Loucy (cell line): ENCODE data around the gene STIM1.

ENCODE experiments used
- H2AFZ ChIP-seq: fragments of 200-600 bp; sonication (generic); 2 replicates; pipeline ENCODE4 v1.6.0; 2016; ENCODE audit warnings: antibody characterized with exemption, mild to moderate bottlenecking, low read length, moderate library complexity
- H3F3A ChIP-seq: fragments of 200-600 bp; 2 replicates; pipeline ENCODE4 v1.6.0; 2016; ENCODE audit warnings: antibody characterized with exemption, low read depth, mild to moderate bottlenecking
- H3K27me3 ChIP-seq: fragments of 200-600 bp; sonication (generic); 2 replicates; pipeline ENCODE4 v1.6.1; 2014; ENCODE audit warnings: low read length, mild to moderate bottlenecking; ENCODE audit not compliant: insufficient read depth, poor library complexity, severe bottlenecking
- H3K36me3 ChIP-seq: fragments of 200-600 bp; sonication (generic); 2 replicates; pipeline ENCODE4 v1.6.1; 2016; ENCODE audit warnings: low read length; ENCODE audit not compliant: insufficient read depth
- H3K4me1 ChIP-seq: fragments of 200-600 bp; sonication (generic); 2 replicates; pipeline ENCODE4 v1.5.1; 2014; ENCODE audit warnings: low read length, mild to moderate bottlenecking; ENCODE audit not compliant: insufficient read depth, poor library complexity, severe bottlenecking
- H3K4me2 ChIP-seq: fragments of 200-600 bp; sonication (generic); 2 replicates; pipeline ENCODE4 v1.6.0; 2014; ENCODE audit warnings: antibody characterized with exemption, low read length, low read depth, mild to moderate bottlenecking; ENCODE audit not compliant: poor library complexity, severe bottlenecking
- H3K4me3 ChIP-seq: fragments of 200-600 bp; sonication (generic); 2 replicates; pipeline ENCODE4 v1.5.1; 2014; ENCODE audit warnings: low read length, mild to moderate bottlenecking, mixed read lengths; ENCODE audit not compliant: poor library complexity, severe bottlenecking
- H3K79me2 ChIP-seq: fragments of 200-600 bp; sonication (generic); 2 replicates; pipeline ENCODE4 v1.6.1; 2014; ENCODE audit warnings: low read length; ENCODE audit not compliant: insufficient read depth
- H3K9ac ChIP-seq: fragments of 200-600 bp; sonication (generic); 2 replicates; pipeline ENCODE4 v1.6.0; 2014; ENCODE audit warnings: mild to moderate bottlenecking, low read depth, low read length, moderate library complexity; ENCODE audit not compliant: poor library complexity, severe bottlenecking
- H3K9me2 ChIP-seq: fragments of 200-600 bp; sonication (generic); replicated peaks from 2 replicates; pipeline ENCODE4 v1.6.1; 2016; ENCODE audit warnings: low read depth, low read length, mixed read lengths
- H3K9me3 ChIP-seq: fragments of 200-600 bp; sonication (generic); 2 replicates; pipeline ENCODE4 v1.6.1; 2014; ENCODE audit warnings: mild to moderate bottlenecking, antibody characterized with exemption, low read length, low read depth; ENCODE audit not compliant: insufficient read depth
- H4K20me1 ChIP-seq: fragments of 200-600 bp; sonication (generic); 2 replicates; pipeline ENCODE4 v1.6.0; 2014; ENCODE audit warnings: antibody characterized with exemption, low read length, mild to moderate bottlenecking; ENCODE audit not compliant: insufficient read depth, poor library complexity, severe bottlenecking
- EZH2phosphoT487 ChIP-seq: fragments of 200-600 bp; IDR thresholded peaks from 2 replicates; pipeline ENCODE4 v1.6.1; 2018; ENCODE audit warnings: antibody characterized with exemption, mild to moderate bottlenecking, moderate library complexity, borderline replicate concordance
- TF ChIP-seq, protein P1 (sequence below): fragments of 200-600 bp; sonication (generic); conservative IDR thresholded peaks from 2 replicates; pipeline ENCODE4 v1.5.1; 2014; ENCODE audit warnings: mild to moderate bottlenecking, antibody characterized with exemption, low read length

STIM1 gene

DNA sequence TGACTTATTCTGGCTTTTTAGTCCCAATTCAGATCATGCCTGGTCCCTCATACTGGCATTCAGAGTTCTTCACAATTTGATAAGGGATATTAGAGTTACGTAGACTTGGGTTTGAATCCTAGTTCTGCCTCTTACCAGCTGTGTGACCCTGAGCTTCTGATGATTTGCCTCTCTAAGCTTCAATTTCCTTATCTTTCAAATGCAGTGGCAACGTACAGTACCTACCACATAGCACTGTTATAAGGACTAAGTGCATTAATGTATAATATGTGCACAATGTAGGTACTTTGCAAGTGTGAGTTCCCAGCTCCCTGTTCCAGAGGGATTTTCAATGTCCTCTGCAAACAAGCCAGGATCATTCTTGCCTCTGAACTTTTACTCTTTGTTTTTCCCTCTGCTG lies 22.0 kb upstream of the STIM1 start:
- Histone ChIP-seq H3K9ac (peak overlapping the region; percentile 92), H2AFZ (no peak overlapping the region), H3K27me3 (no peaks in the 10 kb centered on the region), H3K4me1 (peaks cover 76% of the 10 kb centered on the region), H3K9me2 (no peaks in the 10 kb centered on the region), H3K9me3 (no peaks in the 10 kb centered on the region), H3K79me2 (peaks cover 96% of the 10 kb centered on the region), H4K20me1 (peaks cover 76% of the 10 kb centered on the region), H3K36me3 (peaks cover 10% of the 10 kb centered on the region; the same call in 1 of the 2 replicates), H3F3A (no peaks in the 10 kb centered on the region), H3K4me2 (peak overlapping the region; percentile 92), H3K4me3 (peak overlapping the region; percentile 88)
- TF ChIP-seq EZH2phosphoT487 = no peak
- TF ChIP-seq, protein P1, sequence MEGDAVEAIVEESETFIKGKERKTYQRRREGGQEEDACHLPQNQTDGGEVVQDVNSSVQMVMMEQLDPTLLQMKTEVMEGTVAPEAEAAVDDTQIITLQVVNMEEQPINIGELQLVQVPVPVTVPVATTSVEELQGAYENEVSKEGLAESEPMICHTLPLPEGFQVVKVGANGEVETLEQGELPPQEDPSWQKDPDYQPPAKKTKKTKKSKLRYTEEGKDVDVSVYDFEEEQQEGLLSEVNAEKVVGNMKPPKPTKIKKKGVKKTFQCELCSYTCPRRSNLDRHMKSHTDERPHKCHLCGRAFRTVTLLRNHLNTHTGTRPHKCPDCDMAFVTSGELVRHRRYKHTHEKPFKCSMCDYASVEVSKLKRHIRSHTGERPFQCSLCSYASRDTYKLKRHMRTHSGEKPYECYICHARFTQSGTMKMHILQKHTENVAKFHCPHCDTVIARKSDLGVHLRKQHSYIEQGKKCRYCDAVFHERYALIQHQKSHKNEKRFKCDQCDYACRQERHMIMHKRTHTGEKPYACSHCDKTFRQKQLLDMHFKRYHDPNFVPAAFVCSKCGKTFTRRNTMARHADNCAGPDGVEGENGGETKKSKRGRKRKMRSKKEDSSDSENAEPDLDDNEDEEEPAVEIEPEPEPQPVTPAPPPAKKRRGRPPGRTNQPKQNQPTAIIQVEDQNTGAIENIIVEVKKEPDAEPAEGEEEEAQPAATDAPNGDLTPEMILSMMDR = no peak

DNA sequence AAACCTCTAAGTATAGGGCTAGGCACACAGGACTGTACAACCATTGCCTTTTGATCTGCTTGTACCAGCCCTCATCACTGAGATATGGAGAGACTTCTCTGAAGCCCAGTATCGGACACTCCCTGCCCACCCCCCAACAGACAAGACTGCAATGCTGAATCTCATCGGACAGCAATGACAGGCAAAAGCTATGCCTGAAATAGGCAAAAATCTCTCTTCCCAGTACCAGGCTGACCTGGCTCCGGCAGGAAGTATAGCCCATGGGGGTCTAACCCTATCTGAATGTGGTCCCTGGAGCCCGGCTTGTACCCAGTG lies 21.2 kb upstream of the STIM1 start:
- Histone ChIP-seq H3K9ac (peak overlapping the region; percentile 92), H3K27me3 (no peaks in the 10 kb centered on the region), H3K4me1 (peaks cover 84% of the 10 kb centered on the region), H3K36me3 (peaks cover 10% of the 10 kb centered on the region; the same call in 1 of the 2 replicates), H3K79me2 (peaks cover 97% of the 10 kb centered on the region), H3K9me3 (no peaks in the 10 kb centered on the region), H2AFZ (no peak overlapping the region), H3K4me3 (peak overlapping the region; percentile 88), H4K20me1 (peaks cover 82% of the 10 kb centered on the region), H3F3A (0 out of 2 replicates have a peak, but pooled peaks cover 5% of the 10 kb centered on the region), H3K9me2 (no peaks in the 10 kb centered on the region), H3K4me2 (peak overlapping the region; percentile 92)
- TF ChIP-seq, protein P1 = no peak
- no peak for TF ChIP-seq EZH2phosphoT487

DNA sequence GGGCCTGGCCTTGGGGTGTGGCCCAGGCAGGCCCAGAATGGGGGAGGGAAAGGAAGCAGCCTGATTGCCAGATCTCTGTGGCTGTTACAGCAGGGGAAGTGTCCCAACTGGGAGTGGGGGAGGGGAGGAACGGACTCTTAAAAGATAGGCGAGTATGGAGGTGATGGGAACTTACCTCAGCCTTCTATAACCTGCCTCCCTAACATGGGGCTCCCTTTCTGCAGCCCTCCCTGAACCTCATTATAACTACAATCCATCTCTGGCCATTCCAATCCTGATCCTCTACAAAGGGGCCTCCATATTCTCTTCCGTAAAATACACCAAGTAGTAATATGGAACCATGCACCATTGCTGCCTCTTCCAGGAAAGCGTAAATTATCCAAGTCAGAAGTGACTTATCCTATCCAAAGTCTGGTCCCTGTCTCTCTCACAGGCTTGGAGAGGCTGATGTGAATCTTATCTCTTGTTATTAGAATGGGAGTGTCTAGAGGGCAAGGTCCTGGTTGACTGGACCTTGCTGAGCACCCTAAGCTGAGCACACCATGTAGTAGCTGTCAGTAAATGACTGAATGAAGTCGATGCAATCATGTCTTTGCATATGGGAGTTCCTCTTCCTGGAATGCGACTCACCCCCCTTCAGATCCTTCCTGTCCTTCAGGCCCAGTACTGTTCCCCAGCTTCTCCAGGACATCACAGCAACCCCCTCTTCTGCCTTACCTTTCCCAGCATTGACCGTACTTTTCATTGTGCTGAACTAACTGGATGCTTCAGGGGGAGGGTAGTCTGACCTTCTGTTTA lies 20.6 kb upstream of the STIM1 start:
- no peaks in the 10 kb centered on the region for H3K9me2 ChIP-seq
- TF ChIP-seq, protein P1 = no peak
- TF ChIP-seq EZH2phosphoT487 = no peak
- H4K20me1 ChIP-seq = peaks cover 84% of the 10 kb centered on the region
- peaks cover 9% of the 10 kb centered on the region; the same call in 1 of the 2 replicates for H3K36me3 ChIP-seq
- H3K27me3 ChIP-seq = no peaks in the 10 kb centered on the region
- no peaks in the 10 kb centered on the region for H3K9me3 ChIP-seq
- H3K4me3 ChIP-seq = peak overlapping the region; percentile 88
- peaks cover 10% of the 10 kb centered on the region for H3F3A ChIP-seq
- peaks cover 99% of the 10 kb centered on the region for H3K79me2 ChIP-seq
- H3K4me2 ChIP-seq = peak overlapping the region; percentile 92
- H3K9ac ChIP-seq = peak overlapping the region; percentile 92
- peaks cover 90% of the 10 kb centered on the region for H3K4me1 ChIP-seq
- H2AFZ ChIP-seq = no peak overlapping the region
